Spleen (tissue), 7 donors: ENCODE data around the gene HOXB2.

Source experiments
- POLR2A ChIP-seq, 3 donors: fragments of 450-650 bp; IDR thresholded peaks; one replicate each; pipeline ENCODE4 v1.5.1; 2017; ENCODE audit warnings: antibody characterized with exemption in 3 of 3, mild to moderate bottlenecking in 1 of 3
- POLR2AphosphoS5 ChIP-seq, 3 donors: sonication (generic); formaldehyde crosslinking; IDR thresholded peaks; one replicate each; pipeline ENCODE4 v1.5.1; 2017; ENCODE audit warnings: antibody characterized with exemption in 3 of 3
- TF ChIP-seq, protein P1 (sequence below), 11 experiments: fragments of 200-600 bp in 7 of 11; fragments of 450-650 bp in 4 of 11; sonication (generic) in 4 of 11; IDR thresholded peaks in 8 of 11; conservative IDR thresholded peaks in 3 of 11; 1 replicate in 7 of 11; 2 replicates in 4 of 11; pipeline versions ENCODE4 v1.4.0 to v1.8.0; 2016 to 2021; ENCODE audit warnings: antibody characterized with exemption in 11 of 11, inconsistent platforms in 4 of 11, mild to moderate bottlenecking in 1 of 11
- donor health status: DM: no; HTN: no; CAD: no; lungs with moderate emphysema.
- donor health status: DM: no; HTN: no; CAD: no.
- donor health status: DM: no; HTN: no; CAD: no.

DNA sequence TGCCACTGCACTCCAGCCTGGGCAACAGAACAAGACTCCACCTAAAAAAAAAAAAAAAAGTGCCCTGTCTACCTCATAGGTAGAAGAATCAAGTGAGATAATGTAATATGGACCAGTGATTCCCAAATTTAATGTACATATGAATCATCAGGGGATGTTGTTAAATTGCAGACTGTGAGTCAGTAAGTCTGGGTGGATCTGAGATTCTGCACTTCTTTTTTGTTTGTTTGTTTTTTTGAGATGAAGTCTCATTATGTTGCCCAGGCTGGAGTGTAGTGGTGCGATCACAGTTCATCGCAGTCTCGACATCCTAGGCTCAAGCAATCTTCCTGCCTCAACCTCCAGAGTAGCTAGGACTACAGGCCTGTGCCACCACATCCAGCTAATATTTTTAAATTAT is 45.7 kb downstream of the HOXB2 start:
- TF ChIP-seq, protein P1, sequence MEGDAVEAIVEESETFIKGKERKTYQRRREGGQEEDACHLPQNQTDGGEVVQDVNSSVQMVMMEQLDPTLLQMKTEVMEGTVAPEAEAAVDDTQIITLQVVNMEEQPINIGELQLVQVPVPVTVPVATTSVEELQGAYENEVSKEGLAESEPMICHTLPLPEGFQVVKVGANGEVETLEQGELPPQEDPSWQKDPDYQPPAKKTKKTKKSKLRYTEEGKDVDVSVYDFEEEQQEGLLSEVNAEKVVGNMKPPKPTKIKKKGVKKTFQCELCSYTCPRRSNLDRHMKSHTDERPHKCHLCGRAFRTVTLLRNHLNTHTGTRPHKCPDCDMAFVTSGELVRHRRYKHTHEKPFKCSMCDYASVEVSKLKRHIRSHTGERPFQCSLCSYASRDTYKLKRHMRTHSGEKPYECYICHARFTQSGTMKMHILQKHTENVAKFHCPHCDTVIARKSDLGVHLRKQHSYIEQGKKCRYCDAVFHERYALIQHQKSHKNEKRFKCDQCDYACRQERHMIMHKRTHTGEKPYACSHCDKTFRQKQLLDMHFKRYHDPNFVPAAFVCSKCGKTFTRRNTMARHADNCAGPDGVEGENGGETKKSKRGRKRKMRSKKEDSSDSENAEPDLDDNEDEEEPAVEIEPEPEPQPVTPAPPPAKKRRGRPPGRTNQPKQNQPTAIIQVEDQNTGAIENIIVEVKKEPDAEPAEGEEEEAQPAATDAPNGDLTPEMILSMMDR (IDR thresholded peaks at IDR 0.05 in 8 of 11, conservative IDR thresholded peaks at IDR 0.05 in 3 of 11): no peak
- TF ChIP-seq POLR2A (IDR thresholded peaks at IDR 0.05) (no peak), POLR2AphosphoS5 (IDR thresholded peaks at IDR 0.05) (no peak)
